NCI-H1092 (cell line): ENCODE measurements around the gene GTPBP4.

ENCODE experiments used
- DNase-seq: peaks from one replicate; lab custom pipeline; 2025; lab: John Stamatoyannopoulos, UW

The GTPBP4 gene

GRCh38 chr10:987870-988666 lies at the start of gene GTPBP4:
Gene GTPBP4, plus strand, starts transcription at chr10:988434. Its CDS starts 46 bp downstream, at chr10:988480.
- DNase-seq = peak; percentile 84

- DNase-seq = no peak
Observed at GRCh38 chr10:938941-939678, 49.1 kb upstream of the GTPBP4 start.

- no peak for DNase-seq
Observed at GRCh38 chr10:943334-944033, 44.8 kb upstream of the GTPBP4 start.

- no peak for DNase-seq
Observed at GRCh38 chr10:944034-944831, 44.0 kb upstream of the GTPBP4 start.

- no peak for DNase-seq
Observed at GRCh38 chr10:945778-946177, 42.5 kb upstream of the GTPBP4 start.

- no peak for DNase-seq
Observed at GRCh38 chr10:947051-947450, 41.2 kb upstream of the GTPBP4 start.

GRCh38 chr10:947881-948280 lies 40.4 kb upstream of the GTPBP4 start:
- no peak for DNase-seq

- no peak for DNase-seq
Observed at GRCh38 chr10:948347-948746, 39.9 kb upstream of the GTPBP4 start.

GRCh38 chr10:949446-949845 lies 38.8 kb upstream of the GTPBP4 start:
- DNase-seq = no peak

GRCh38 chr10:953836-954235 lies 34.4 kb upstream of the GTPBP4 start:
- no peak for DNase-seq

GRCh38 chr10:954396-954795 lies 33.8 kb upstream of the GTPBP4 start:
- DNase-seq = no peak

GRCh38 chr10:955127-955819 lies 33.0 kb upstream of the GTPBP4 start:
- DNase-seq = no peak

- DNase-seq = no peak
Observed at GRCh38 chr10:955820-956217, 32.4 kb upstream of the GTPBP4 start.

- no peak for DNase-seq
Observed at GRCh38 chr10:958106-958505, 30.1 kb upstream of the GTPBP4 start.

GRCh38 chr10:958856-959255 lies 29.4 kb upstream of the GTPBP4 start:
- DNase-seq = no peak

GRCh38 chr10:962342-962741 lies 25.9 kb upstream of the GTPBP4 start:
- DNase-seq = no peak

- no peak for DNase-seq
Observed at GRCh38 chr10:963186-963585, 25.0 kb upstream of the GTPBP4 start.

- DNase-seq = no peak
Observed at GRCh38 chr10:963655-964054, 24.6 kb upstream of the GTPBP4 start.

- DNase-seq = no peak
Observed at GRCh38 chr10:964321-964987, 23.8 kb upstream of the GTPBP4 start.

GRCh38 chr10:964988-965417 lies 23.2 kb upstream of the GTPBP4 start:
- DNase-seq = no peak
